Eye (tissue), 1 donor: Measurements from ENCODE around the gene DIP2C.
A peak's percentile ranks its signal among the peaks of the same experiment; 100 is the strongest.
"Not testable (repeated sequence)": the region's sequence is repeated elsewhere in the genome, so short reads cannot be mapped to it uniquely, and the experiment has no call there.

Experiments used
- DNase-seq: peaks from one replicate; pipeline ENCODE4 v3.0.0-alpha.2; 2015

The DIP2C gene

DNA sequence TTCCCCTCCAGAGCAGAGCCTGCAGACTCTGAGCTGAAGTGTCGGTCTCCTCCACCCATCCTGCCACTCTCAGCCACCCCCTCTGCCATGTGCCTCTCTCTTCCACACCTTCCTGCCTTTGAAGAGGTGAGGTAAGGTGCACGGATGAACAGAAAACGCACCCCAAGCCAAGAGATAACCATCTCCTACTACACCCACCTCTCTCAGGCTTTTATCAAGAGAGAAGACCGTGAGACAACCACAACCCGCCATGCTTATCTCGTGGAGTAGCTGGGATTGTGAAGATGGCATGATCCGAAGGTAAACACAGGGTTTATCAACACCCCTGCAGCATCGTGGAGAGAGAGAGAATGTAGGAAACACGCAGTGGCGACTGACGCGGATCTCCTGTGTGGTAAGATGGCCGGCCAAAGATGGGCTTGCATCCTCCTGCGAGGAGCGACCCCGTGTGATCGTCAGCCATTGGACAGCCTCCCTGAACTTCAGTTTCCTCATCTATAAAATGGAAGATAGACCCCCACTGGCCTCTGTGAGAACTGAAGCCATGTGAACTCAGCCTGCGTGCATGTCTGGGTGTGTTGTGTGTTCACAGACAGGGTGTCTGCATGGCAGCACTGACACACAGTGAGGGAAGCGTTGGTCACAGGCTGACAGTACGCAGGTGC is 219.0 kb downstream of the DIP2C start:
- DNase-seq = no peak

GRCh38 chr10:469947-470338 is 219.5 kb downstream of the DIP2C start:
- no peak for DNase-seq

DNA sequence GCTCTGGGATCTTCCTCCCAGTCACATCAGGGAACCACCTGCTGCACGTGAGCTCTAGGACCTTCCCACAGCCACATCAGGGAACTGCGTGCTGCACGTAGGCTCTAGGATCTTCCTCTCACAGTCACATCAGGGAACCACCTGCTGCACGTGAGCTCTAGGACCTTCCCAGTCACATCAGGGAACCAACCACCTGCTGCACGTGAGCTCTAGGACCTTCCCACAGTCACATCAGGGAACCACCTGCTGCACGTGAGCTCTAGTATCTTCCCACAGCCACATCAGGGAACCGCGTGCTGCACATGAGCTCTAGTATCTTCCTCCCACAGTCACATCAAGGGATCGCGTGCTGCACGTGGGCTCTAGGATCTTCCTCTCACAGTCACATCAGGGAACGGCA is 229.7 kb downstream of the DIP2C start:
- no peak for DNase-seq

DNA sequence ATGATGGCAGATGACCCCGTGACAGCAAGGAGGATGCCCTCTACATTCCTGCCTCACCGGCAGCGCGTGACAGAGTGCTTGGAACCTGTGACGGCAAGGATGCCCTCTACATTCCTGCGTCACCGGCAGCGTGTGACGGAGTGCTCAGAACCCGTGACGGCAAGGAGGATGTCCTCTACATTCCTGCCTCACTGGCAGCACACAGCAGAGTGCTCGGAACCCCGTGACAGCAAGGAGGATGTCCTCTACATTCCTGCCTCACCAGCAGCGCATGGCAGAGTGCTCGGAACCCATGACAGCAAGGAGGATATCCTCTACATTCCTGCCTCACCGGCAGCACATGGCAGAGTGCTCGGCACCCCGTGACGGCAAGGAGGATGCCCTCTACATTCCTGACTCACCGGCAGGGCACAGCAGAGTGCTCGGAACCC is 231.0 kb downstream of the DIP2C start:
- no peak for DNase-seq

GRCh38 chr10:456486-456885 is 233.0 kb downstream of the DIP2C start:
- no peak for DNase-seq

- DNase-seq = no peak
Observed at GRCh38 chr10:454860-455259, 234.6 kb downstream of the DIP2C start.

DNA sequence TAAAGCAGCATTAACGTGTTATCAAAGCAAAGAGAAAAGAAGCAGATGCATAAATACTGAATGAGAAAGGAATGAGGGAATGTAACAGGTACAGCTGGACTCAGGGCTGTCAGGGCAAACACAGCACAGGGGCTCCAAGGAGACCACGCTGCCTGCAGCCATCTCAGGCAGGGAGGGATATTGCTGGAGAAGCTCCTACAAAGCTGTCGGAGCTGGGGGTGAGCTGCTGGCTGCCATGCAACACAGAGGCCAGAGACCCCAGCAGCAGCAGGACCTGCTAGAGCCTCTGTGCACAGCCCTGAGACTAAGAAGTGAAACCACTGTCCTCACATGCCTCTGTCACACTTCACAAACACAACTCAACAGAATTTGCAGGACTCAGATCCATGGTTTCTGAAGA is 235.8 kb downstream of the DIP2C start:
- DNase-seq = peak; percentile 37

DNA sequence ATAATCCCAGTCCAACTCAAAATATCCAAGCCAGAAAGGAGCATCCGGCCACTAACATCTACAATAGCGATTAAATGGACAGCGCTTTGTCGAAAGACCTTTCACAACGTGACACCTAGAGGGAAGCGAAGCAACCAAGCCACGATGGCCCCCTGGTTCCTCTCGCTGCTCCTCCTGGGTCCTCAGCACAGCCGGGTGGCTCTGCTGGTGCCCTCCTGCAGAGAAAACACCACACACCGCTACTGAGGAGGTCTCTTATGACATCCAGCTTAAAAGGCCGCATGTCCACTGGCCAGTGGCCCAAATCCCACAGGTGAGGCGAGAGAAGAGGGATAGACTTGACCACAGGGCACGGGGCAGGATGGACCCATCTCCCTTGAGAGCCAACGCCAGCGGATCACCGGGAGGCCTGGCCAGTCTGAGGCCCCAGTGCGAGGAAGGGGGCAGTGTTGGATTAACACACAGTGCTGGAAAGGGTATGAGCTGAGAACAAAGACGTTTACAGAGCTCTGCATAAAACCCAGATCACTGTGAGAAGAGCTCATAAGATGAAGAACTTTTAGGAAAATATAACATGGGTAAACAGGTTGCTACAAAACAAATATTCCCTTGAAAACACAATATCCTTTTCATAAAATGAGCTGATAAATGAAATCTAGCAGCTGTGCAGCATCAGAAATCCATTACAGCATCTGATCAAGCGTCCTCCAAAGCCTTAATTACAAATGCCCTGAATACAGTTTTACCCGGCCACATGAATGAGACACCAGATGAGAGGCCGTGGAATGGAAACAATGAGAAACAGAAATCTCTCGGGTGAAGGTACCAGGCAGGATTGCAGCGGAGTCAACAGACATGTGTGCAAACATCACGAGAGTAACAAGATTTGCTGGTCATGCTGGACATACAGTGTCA is 236.7 kb downstream of the DIP2C start:
- DNase-seq = peak; percentile 62

DNA sequence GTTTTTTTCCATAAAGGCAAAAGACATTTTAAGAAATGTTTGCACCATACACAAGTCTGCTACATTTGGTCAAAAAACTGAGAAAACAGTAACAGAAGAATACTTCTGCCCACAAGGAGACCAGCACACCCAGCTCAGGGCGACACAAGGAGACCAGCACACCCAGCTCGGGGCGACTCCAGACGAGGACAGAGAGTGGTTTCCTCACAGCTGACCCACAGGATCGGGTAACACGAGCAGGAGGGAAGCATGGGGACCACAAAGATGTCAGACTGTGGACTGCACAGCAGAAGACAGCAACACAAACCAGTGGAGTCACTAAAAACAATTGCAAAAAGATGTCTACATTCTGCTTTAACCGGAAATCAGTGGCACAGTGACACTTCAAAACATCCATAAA is 237.6 kb downstream of the DIP2C start:
- DNase-seq = no peak

DNA sequence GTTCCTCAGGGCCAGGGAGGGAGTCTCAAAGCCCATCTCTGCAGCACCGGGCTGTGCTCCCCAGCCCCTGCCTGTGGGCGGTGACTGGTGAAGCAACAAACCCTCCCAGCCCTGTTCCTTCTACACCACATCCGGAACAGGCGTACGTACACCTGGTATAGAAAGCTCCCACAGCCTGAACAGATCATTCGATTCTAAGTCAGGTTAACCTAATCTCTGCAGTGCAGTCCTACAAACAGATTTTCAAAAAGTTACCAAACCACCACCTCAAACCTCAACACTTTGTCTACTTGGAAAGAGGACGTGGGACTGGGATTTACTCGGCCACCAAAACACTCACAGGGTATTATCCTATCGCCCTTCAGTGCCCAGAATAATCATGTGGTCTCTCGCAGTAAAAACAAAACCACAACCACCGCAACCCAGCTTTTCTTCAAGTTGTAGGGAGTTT is 238.4 kb downstream of the DIP2C start:
- DNase-seq = no peak

GRCh38 chr10:450463-450862 is 239.0 kb downstream of the DIP2C start:
- DNase-seq = peak; percentile 83

- not testable (repeated sequence) for DNase-seq
Observed at GRCh38 chr10:449331-449730, 240.1 kb downstream of the DIP2C start.

DNA sequence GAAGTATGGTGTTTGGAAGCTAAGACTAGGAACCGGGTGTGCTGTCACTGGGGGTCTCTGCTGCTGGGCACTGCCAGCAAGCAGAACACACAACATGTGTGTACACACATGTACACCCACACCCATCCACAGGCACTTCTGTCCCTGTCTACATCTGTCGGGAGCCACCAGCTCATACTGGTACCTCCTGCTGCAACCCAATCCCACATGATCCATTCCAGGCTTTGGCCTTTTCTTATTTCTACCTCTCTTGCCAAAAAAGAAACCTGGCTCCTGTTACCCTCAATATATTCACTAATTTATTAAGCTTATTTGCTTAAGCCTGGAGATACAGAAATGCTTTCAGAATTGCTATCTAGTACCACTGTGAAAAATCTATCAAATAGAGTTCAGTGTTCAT is 246.0 kb downstream of the DIP2C start:
- no peak for DNase-seq

DNA sequence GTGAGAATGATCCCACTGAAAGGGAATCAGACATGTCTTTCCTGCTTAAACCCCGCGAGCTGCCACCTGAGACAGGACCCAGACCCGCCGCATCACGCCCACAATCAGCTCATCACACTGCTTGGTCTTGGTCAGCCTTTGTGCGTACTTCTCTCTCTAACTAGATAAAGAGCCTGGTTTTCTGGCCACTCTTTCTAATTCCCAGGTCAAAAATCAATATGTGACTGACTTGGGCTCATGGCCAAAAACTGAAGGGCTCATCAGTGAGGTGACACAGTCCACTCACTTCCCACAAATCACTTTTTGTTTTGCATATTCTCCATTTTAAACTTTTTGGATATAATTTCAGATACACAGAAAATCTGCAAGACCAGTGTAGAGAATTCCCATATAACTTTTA is 247.3 kb downstream of the DIP2C start:
- no peak for DNase-seq

DNA sequence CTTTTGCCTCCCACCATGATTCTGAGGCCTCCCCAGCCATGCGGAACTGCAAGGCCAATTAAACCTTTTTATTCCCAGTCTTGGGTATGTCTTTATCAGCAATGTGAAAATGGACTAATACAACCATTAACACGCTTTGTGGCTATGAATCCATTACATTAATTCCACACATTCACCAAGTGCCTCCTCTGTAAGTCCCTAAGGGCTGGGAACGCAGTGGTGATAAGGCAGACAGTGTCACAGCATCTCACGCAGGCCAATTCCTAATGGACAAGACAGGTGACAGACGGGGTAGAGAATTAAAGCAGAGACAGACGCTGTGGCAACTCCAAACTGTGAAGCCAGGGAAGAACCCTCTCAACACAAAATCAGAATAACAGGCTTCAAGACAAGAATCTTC is 247.8 kb downstream of the DIP2C start:
- peak; percentile 57 for DNase-seq

GRCh38 chr10:440127-440526 is 249.3 kb downstream of the DIP2C start:
- DNase-seq = no peak

GRCh38 chr10:437698-438490 is 251.6 kb downstream of the DIP2C start:
- DNase-seq = no peak

- no peak for DNase-seq
Observed at GRCh38 chr10:436911-437665, 252.4 kb downstream of the DIP2C start.

DNA sequence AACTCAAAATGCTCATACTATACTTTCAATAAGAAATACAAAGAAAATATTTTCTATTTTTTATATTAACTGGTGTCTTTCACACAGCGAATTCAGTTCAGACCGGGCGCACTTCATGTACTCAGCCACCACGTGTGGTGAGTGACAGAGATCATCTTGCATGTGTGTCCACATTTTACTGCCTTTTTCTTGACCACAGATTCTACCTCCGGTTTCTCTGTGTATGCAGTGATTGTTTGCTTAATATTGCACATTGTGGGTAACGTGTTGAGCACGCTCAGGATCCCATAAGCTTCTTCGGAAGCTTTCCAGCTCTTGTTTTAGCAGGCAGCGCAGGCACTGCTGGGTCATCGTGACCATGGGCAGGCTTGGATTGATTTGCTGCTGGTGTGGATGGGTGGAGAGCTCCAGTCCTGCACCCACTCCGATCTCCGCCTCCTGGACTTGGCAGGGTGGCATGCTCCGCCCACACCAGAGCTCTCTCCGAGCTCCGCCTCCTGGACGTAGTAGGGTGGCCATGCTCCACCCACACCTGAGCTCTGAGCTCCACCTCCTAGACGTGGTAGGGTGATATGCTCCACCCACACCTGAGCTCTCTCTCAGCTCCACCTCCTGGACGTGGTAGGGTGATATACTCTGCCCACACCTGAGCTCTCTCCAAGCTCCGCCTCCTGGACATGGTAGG is 253.3 kb downstream of the DIP2C start:
- DNase-seq = no peak

DNA sequence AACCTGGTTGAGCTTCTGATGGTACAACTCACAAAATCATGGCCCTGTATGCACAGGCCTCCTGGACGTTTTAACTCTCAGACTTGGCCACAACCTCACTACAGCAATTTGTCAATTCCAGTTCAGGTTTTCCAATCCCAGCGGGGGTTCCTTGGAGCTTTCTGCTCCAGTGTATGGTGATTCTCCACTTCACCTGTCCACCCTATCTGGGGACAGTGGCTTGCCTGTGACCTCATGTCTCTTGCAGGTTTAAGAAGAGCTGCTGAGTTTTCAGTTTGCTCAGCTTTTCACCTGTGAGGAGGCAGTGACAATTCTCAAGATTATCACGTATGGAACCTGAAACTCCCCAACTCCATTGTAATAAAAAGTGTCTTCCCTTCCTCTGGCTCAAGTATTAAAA is 254.1 kb downstream of the DIP2C start:
- no peak for DNase-seq

- DNase-seq = no peak
Observed at GRCh38 chr10:429696-430095, 259.8 kb downstream of the DIP2C start.
